HUES6 (cell line): Measurements from ENCODE around the gene RNF187.

Experiments used
- H3K27ac ChIP-seq: 2 replicates; pipeline ENCODE4 v1.7.0; 2013; ENCODE audit warnings: low read depth, mild to moderate bottlenecking, low read length, inconsistent platforms
- H3K27me3 ChIP-seq: 2 replicates; pipeline ENCODE4 v1.6.1; 2013; ENCODE audit warnings: low read length; ENCODE audit not compliant: control insufficient read depth, insufficient read depth
- H3K36me3 ChIP-seq: 2 replicates; pipeline ENCODE4 v1.6.1; 2013; ENCODE audit warnings: low read length; ENCODE audit not compliant: control insufficient read depth, insufficient read depth
- H3K4me1 ChIP-seq: 2 replicates; pipeline ENCODE4 v1.6.1; 2013; ENCODE audit warnings: low read length; ENCODE audit not compliant: control insufficient read depth, insufficient read depth
- H3K4me3 ChIP-seq: 2 replicates; pipeline ENCODE4 v1.5.1; 2013; ENCODE audit warnings: low read depth, low read length
- H3K9ac ChIP-seq: one replicate; pipeline ENCODE4 v1.6.1; 2013; ENCODE audit warnings: mild to moderate bottlenecking, low read length
- H3K9me3 ChIP-seq: 2 replicates; pipeline ENCODE4 v1.6.1; 2013; ENCODE audit warnings: low read depth, low read length; ENCODE audit not compliant: control insufficient read depth, insufficient read depth

Gene RNF187

DNA sequence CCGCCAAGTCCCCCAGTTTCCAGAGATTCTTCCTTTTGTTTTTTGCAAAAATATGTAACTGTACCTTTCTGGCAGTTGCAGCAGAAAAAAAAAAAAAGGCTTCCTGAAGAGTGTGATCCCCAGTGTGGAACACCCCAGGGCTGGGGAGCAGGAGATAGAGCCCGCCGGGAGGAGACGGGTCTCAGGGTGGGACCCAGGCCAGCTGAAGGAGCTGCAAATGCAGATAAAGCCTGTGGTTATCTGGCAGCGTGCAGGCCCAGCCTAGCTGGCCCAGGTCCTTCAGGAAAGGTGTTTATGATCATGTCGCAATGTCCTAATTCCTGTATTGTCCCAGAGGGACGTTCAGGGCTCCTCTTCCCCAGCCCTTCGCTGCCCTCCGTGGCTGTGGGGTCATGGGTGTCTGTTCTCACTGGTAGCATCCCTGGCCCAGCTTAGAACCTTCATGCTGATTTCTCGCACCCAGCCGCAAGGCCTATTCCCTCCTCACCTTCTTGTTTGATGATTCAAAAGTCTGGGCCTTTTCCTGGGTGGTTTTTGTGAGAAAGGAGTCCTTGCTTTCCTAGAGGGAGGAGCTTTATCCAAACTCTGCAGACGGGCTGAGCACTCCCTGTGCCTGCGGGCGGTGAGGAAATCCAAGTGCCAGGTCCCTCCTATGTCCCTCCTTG is 26.2 kb downstream of the RNF187 start:
- Histone ChIP-seq H3K27ac (no peak overlapping the region), H3K36me3 (no peaks in the 10 kb centered on the region), H3K9me3 (peaks cover 4% of the 10 kb centered on the region), H3K4me1 (no peaks in the 10 kb centered on the region), H3K27me3 (peaks cover 63% of the 10 kb centered on the region), H3K4me3 (no peak overlapping the region), H3K9ac (no peak overlapping the region)

DNA sequence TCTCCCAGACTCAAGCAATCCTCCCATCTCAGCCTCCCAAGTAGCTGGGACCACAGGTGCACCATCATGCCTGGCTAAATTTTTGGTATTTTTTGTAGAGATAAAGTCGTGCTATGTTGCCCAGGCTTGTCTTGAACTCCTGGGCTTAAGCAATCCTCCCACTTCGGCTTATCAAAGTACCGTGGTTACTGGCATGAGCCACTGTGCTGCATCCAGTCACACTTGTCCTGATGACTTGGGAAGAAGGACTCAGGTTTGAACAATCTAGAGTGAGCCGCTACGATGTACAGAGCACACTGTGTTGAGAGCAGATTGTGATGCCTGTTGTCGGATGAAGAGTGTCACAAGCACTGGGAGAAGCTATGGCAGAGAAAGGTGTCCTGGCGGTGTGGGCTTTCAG is 27.2 kb downstream of the RNF187 start:
- H3K27me3 ChIP-seq: peaks cover 66% of the 10 kb centered on the region

GRCh38 chr1:228515200-228515834 is 28.1 kb downstream of the RNF187 start:
- Histone ChIP-seq H3K36me3 (no peaks in the 10 kb centered on the region), H3K27me3 (peaks cover 64% of the 10 kb centered on the region), H3K4me1 (no peaks in the 10 kb centered on the region), H3K9ac (no peak overlapping the region), H3K27ac (no peak overlapping the region), H3K9me3 (no peaks in the 10 kb centered on the region), H3K4me3 (no peak overlapping the region)

More for the DNA sequence above, 27.2 kb downstream of the RNF187 start:
- H3K27ac ChIP-seq: no peak overlapping the region
- no peak overlapping the region for H3K9ac ChIP-seq
- no peaks in the 10 kb centered on the region for H3K4me1 ChIP-seq
- H3K9me3 ChIP-seq: no peaks in the 10 kb centered on the region
- no peak overlapping the region for H3K4me3 ChIP-seq
- H3K36me3 ChIP-seq: no peaks in the 10 kb centered on the region

DNA sequence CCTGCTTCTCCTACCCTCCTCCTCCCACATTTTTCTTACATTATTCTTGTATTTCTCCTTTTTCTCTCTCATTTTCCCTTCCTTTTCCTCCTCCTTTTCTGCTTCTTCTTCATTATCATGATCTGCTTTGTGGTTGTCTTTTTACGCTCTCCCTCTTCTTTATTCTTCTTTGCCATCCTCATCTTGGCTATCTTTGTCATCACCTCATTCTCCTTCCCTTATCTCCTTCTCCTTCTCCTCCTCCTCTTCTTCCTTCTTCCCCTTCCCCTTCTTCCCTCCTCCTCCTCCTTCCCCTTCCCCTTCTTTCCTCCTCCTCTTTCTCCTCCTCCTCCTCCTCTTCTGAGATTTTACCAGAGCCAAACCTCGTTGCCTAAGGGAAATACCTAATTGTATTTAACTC is 30.5 kb downstream of the RNF187 start:
- Histone ChIP-seq H3K4me3 (no peak overlapping the region), H3K9ac (no peak overlapping the region), H3K27me3 (peaks cover 49% of the 10 kb centered on the region), H3K4me1 (no peaks in the 10 kb centered on the region), H3K9me3 (no peaks in the 10 kb centered on the region), H3K27ac (no peak overlapping the region), H3K36me3 (no peaks in the 10 kb centered on the region)

DNA sequence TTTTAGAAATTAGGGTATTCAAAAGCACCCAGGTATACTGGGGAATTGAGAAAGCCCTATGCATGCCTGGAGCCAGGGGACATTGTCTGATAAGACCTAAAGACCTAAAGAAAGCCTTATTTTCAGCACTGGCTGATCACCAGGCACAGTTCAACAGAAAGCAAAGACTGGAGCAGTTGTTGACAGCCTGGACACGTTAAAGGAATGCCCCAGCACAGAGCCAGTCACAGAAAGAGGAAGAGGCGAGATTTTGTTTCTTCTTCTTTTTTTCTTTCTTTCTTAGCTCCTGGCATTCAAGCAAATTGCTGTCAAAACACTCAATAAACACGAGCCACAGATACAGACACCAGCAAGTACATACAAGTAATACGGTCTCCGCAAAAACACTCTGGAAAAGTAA is 40.4 kb downstream of the RNF187 start:
- H3K4me3 ChIP-seq: no peak overlapping the region
- H3K27me3 ChIP-seq: peaks cover 37% of the 10 kb centered on the region

GRCh38 chr1:228528612-228529011 is 41.4 kb downstream of the RNF187 start:
- Histone ChIP-seq H3K36me3 (no peaks in the 10 kb centered on the region), H3K27me3 (peaks cover 37% of the 10 kb centered on the region), H3K4me1 (no peaks in the 10 kb centered on the region), H3K9ac (no peak overlapping the region), H3K27ac (no peak overlapping the region), H3K4me3 (no peak overlapping the region), H3K9me3 (no peaks in the 10 kb centered on the region; the same call in 1 of the 2 replicates)

More for the DNA sequence above, 40.4 kb downstream of the RNF187 start:
- no peak overlapping the region for H3K27ac ChIP-seq
- no peaks in the 10 kb centered on the region for H3K36me3 ChIP-seq
- no peak overlapping the region for H3K9ac ChIP-seq
- H3K9me3 ChIP-seq: no peaks in the 10 kb centered on the region; the same call in 1 of the 2 replicates
- no peaks in the 10 kb centered on the region for H3K4me1 ChIP-seq

DNA sequence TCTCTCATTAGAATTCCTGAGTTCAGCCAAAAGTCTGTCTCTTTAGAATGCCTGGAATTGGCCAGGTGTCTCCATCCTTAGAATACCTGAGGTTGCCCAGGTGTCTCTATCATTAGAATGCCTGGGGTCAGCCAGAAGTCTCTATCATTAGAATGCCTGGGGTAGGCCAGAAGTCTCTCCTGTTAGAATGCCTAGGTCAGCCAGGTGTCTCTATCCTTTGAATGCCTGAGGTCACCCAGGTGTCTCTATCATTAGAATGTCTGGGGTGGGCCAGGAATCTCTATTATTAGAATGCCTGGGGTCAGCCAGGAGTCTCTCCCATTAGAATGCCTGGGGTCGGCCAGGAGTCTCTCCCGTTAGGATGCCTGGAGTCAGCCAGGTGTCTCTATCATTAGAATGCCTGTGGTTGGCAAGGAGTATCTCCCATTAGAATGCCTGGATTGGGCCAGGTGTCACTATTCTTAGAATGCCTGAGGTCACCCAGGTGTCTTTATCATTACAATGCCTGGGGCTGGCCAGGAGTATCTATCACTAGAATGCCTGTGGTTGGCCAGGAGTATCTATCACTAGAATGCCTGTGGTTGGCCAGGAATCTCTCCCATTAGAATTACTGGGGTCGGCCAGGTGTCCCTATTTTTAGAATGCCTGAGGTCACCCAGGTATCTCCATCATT is 43.0 kb downstream of the RNF187 start:
- no peak overlapping the region for H3K9ac ChIP-seq
- H3K27ac ChIP-seq: no peak overlapping the region
- H3K4me3 ChIP-seq: no peak overlapping the region
- no peaks in the 10 kb centered on the region; the same call in 1 of the 2 replicates for H3K9me3 ChIP-seq
- H3K4me1 ChIP-seq: no peaks in the 10 kb centered on the region
- no peaks in the 10 kb centered on the region for H3K36me3 ChIP-seq
- H3K27me3 ChIP-seq: peaks cover 44% of the 10 kb centered on the region

GRCh38 chr1:228530951-228531731 is 44.0 kb downstream of the RNF187 start:
- Histone ChIP-seq H3K27me3 (peaks cover 51% of the 10 kb centered on the region), H3K9ac (no peak overlapping the region), H3K4me1 (no peaks in the 10 kb centered on the region), H3K36me3 (no peaks in the 10 kb centered on the region), H3K4me3 (no peak overlapping the region), H3K9me3 (peaks cover 3% of the 10 kb centered on the region; the same call in 1 of the 2 replicates), H3K27ac (no peak overlapping the region)

- H3K9me3 ChIP-seq: peaks cover 21% of the 10 kb centered on the region; the same call in 1 of the 2 replicates
- no peak overlapping the region for H3K27ac ChIP-seq
- H3K36me3 ChIP-seq: no peaks in the 10 kb centered on the region
- H3K9ac ChIP-seq: no peak overlapping the region
- no peak overlapping the region for H3K4me3 ChIP-seq
- peaks cover 60% of the 10 kb centered on the region; the same call in 1 of the 2 replicates for H3K27me3 ChIP-seq
- H3K4me1 ChIP-seq: no peaks in the 10 kb centered on the region
Measured at GRCh38 chr1:228538831-228539230, 51.6 kb downstream of the RNF187 start.

- Histone ChIP-seq H3K27ac (no peak overlapping the region), H3K4me3 (no peak overlapping the region), H3K27me3 (peaks cover 62% of the 10 kb centered on the region), H3K9ac (no peak overlapping the region), H3K4me1 (no peaks in the 10 kb centered on the region), H3K36me3 (no peaks in the 10 kb centered on the region), H3K9me3 (peaks cover 21% of the 10 kb centered on the region; the same call in 1 of the 2 replicates)
Measured at GRCh38 chr1:228540161-228540917, 53.2 kb downstream of the RNF187 start.
